Stimulated activated CD4-positive, alpha-beta T cell treated with anti-CD3 and anti-CD28 coated beads, Interleukin-4, amount 100 ng/mL, for 24 hours (primary cell): ENCODE measurements around the gene AKR7A3.
"Not testable (repeated sequence)": the region's sequence is repeated elsewhere in the genome, so short reads cannot be mapped to it uniquely, and the experiment has no call there.

ENCODE experiments used
- DNase-seq: peaks from one replicate; pipeline ENCODE4 v3.0.0-alpha.2; 2020

The AKR7A3 gene

DNA sequence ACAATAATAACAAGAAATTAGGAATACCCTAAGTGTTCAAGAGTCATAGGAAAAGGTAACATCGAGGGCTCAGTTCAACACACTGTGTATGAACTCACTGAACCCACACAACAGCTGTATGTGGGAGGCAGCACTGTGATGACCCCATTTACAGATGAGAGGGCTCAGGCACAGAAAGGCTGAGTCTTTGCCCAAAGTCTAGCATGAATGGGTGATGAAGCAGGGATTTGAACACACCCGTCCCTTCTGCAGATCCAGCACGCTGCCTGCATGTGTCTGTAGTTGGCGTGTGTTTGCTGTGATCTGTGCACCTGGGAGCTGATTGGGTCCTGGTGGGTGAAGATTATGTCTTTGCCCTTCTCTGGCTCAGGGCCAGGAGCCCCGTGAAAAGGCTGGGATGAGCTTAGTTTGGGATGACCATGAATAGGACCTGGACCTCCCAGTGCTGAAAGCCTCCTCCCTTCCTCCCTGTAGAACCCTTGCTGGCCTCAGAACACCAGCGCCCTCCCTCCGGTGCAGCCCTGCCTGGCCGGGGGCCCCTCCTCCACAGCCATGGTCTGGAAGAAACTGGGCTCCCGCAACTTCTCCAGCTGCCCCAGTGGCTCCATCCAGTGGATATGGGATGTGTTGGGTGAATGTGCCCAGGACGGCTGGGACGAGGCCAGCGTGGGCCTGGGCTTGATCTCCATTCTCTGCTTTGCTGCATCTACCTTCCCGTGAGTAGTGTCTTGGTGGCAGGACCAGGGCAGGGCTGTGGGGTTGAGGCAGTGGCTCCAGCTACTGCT, 28.7 kb upstream of the AKR7A3 start:
- DNase-seq, result no peak

DNA sequence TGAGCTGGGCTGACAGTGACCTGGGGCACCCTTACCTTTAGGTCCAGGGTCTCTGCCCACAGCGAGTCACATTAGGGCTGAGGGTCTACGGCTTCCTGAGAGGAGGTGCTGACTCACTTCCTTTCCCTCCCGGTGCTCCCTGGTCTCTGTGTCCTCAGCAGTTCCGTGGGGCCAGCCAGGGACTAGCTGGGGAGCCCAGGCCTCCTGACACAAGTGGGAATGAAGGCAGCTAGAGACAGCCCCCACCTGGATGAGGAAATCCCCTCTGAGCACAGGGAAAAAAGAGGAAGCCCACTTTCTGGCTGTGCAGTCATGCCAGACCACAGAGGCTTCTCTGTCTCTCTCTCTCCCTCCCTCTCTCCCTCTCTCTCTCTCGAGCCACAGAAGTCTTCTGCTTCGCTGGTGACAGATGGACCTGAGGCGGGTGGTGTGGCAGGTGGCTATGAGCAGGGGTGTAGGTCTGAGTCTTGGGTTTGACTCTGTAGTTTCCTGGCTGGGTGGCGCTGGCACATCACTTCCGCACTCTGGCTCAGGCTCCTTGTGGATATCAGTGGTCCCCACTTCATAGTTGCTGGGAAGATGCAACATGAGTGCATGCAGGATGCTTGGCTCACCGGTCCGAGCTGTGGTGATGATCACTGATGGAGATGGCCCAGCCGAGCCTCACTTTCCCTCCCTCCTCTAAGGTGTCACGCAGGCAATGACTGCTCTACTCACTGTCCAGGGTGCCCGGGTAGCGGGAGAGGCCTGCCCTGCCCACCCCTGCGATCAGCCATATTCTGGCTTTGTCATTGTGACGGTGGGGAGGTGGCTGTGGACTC, 27.0 kb upstream of the AKR7A3 start:
- DNase-seq, result no peak

DNA sequence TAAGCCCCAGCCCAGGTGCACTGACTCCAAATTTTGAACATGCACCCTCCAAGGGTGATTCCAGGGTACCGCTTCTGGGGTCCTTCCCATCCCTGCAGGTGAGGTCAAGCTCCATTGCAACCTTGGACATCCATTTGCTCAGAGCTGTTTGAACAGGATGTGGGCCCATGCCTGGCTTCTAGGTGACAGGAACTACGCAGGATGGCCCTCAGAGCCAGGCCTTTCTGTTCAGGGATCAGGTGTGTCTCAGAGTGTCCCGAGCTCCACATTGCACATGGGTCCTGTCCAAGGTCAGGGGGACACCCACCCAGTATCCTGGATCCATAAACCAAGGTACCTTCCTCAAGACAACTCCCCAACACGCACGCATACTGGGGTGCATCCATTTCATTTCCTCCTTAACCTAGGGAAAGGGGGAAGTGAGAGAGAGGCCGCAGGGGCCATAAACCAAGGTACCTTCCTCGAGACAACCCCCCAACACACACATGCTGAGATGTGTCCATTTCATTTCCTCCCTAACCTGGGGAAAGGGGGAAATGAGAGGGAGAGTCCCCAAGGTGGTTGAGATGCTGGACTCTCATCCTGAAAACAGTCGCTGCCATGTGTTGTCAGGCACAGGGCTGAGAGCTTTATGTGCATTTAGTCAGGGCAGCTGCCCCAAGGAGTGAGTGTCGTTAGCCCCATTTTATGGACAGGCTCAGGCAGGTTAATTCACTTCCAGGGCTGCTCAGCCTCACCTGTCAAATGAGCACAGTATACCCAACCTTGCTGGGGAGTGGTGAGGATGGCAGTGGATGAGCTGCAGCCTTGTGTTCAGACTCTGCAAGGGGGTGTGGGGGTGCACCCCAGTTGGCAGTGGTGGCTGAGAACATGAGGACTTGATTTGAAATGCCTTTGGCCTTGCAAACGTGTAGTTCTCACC, 25.7 kb upstream of the AKR7A3 start:
- DNase-seq, result no peak

DNA sequence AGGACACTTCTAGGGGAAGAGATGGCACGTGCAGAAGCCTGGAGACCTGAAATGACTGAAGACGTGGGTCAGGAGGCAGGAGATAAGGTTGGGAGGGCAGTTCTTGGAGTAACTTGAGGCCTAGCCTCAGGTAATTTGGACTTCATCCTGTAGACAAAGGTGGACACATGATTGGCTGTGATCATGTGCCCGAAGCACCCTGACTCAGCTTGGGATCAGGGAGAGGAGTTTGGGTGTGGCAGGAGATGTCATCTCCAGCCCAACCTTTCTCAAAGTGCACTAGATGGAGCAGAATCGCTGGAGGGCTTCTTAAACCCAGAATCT, 25.0 kb upstream of the AKR7A3 start:
- DNase-seq, result no peak

DNA sequence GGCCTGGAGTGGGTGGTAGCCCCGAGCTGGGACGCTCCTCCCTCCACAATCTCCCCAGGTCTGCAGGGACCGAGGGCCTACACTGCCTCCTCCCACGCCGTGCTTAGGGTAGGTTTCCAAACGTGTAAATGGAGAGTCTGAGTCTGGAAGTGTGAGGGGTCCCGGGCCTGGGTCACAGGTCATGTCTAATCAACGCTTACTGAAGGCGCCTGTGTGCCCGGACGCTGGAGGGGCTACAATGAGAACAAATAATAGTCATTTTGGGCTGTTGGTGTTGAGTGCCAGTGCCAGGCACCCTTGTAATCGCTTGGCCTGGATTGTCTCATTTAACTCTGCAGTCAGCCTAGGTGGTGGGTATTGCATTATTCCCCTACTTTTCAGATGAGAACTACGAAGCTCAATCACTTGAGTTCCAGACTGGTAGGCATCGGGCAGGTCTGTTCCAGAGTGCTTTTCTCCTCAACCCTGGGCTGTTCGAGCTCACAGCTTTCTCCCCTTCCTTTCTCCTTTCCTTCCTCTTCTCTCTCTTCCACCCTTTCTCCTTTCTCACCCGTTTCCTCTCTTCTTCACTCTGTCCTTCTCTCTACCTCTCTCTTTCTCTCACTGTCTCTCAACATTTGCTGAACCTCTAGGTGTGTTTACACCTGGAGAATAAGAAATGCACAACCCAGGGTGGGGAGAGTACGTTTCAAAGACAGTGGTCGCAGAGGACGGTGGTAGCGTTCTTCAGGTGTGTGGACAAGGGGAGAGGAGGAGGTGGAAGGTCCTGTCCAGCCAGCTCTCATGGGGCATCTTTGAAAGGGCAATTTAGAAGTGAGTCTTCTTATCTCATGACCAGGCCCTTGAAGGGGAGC, 24.4 kb upstream of the AKR7A3 start:
- DNase-seq, result peak; percentile 37

DNA sequence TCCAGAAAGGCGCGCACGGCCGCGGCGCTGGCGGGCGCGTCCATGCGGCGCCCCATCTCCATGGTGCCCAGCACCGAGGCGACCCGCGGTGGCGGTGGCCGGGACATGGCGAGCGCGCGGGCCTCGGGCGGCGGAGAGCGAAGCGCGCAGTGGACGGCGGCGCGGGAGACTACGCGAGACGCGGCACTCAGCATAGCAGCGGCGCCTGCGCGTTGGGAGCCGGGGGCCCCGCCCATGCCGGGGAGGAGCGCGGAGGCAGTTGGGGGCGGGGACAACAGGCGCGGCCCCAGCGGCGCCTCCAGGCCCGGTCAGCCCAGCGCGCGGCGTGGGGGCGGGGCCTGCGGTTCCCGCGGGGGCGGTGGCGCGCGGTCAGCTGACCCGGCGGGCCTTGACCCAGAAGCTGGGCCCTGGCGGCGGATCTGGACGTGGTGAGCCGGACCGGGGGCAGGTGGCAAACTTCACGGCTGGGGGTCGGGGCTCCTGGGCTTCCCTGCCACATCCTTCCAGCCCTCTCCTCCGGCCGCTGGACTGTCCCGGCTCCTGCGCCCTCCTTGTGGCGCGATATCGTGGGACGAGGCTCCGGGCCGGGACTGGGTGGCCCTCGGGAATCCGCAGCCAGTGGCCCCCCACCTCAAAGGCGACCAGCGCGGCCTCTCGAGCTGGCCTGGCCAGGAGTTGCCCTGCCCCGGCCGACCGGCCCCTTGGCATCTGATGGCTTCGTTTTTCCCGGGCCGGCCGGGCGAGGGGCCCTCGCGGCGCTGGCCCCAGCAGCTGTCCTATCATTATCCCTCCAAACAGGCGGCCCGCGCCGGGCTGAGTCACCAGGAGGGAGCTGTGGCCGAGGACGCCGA, 23.6 kb upstream of the AKR7A3 start, which contains the start of the genes AKR7A2 and SLC66A1:
Gene AKR7A2, minus strand, starts transcription at position 214 of the 851 bp plus-strand sequence. Its CDS starts 20 bp downstream, at position 194.
Gene SLC66A1, plus strand, starts transcription at position 396 of the 851 bp plus-strand sequence. CDS start 5,352 bp downstream, outside the sequence.
- DNase-seq, result peak; percentile 87

DNA sequence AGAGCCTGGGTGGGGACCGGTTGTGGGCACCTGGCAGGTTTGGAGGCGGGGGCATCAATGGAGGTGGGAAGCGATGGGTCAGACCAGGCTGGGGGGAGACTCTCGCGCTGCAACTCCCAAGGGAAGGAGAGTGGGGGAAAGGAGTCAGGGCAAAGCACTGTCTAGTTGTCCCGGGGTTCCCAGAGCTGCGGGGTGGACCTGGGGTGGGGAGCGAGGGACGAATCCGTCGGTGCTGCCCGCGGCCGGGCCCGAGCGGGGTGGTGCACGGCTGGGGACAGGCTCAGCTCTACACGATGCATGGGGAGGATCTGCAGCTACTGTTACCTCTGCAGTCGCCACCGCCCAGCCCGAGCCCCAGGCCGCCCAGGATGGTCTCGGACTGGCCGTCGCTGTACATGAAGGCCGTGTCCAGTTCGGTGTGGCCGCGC, 22.9 kb upstream of the AKR7A3 start:
- no peak for DNase-seq

DNA sequence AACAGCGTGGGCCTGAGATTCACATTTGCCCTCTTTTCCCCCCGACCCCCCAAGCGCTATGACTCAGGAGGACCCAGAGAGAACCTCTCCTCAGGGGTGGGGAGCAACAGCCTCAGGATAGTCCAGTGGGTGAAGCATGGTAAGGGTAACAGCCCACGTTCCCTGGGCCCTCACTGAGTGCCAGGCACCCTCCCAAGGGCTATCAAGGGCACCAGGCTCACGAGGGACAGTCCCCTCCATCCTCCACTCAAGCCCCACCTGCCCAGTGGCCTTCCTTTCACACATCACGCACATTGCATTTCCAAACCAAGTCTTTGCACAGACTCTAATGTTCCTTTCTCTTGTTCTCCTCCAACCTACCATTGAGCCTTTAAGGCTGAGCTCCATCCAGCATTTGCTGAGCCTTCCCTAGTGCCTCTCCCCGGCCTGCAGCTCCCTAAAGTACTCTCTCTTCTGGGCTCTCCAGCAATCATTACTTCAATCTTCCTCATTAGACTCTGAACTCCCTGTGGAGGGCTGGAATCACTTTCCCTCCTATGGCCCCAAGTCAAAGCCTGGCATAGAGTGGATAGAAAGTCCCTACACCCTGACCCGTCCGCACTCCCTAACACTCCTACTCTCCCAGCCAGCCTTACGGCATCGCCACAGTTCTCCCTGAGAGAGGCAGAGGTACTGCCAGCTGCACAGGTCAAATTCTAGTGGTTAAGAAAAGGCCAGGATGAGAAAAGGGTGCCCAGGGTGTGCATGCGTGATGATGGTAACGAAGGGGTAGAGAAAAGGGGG, 22.3 kb upstream of the AKR7A3 start:
- no peak for DNase-seq

DNA sequence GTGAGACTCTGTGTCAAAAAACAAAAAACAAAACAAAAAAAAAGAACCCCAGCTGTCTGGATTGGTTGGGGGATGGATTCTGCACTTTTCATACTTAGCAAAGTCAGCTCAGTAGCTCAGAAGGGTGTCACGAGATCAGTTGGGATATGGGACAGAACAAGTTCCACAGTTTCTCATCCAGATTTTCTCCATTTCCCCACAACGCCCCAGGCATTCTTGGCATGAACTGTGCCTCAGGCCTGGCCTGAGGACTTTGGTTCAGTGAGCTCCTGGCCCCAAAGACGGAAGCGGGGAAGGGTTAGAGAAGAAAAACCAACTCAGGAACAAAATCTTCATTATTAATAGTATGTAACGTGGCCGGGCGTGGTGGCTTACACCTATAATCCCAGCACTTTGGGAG, 21.5 kb upstream of the AKR7A3 start:
- DNase-seq, result no peak

DNA sequence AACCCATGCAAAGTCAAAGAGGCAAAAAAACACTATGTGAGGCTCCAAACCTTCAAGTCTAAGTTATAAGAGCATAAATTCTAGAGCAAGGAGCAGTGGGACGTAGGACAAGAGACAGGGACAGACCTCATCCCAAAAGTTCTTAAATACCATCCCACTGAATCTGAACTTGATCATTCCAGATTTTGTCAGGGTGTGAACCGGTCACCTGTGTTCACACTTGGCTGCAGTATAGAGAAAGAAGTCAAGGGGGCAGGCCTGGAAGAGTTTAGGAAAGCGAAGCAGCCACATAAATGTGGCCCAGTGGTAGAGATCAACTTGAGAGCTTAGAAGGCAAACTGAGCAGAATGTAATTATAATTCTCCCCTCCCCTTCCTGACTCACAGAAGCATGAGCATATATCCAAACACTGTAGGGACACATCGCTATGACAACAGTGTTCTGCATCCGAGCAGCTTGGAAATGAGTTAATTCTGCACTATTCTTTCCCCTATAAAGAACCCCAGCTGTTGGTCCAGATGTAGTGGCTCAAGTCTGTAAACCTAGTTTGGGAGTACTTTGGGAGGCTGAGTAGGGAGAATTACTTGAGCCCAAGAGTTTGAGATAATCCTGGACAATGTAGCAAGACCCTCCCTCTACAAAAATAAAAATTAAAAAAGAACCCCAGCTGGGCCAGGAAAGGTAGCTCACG, 20.7 kb upstream of the AKR7A3 start:
- DNase-seq, result no peak

DNA sequence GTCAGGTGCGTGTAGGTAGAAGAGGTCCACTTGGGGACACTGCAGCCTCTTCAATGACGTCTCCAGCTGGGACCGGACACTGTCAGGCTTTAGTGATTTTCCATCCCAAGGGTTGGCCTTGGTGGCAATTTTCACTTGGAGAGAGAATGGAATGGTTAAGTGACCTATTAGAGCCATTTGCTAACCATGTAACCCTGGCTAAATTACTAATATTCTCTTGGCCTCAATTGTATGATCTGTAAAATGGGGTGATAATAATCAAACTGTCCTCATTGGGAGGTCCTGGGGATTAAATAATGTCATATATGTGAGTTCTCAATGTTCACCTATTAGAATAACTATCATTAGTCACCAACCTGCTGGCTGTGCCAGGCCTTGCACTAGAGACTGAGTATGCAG, 19.9 kb upstream of the AKR7A3 start:
- no peak for DNase-seq

DNA sequence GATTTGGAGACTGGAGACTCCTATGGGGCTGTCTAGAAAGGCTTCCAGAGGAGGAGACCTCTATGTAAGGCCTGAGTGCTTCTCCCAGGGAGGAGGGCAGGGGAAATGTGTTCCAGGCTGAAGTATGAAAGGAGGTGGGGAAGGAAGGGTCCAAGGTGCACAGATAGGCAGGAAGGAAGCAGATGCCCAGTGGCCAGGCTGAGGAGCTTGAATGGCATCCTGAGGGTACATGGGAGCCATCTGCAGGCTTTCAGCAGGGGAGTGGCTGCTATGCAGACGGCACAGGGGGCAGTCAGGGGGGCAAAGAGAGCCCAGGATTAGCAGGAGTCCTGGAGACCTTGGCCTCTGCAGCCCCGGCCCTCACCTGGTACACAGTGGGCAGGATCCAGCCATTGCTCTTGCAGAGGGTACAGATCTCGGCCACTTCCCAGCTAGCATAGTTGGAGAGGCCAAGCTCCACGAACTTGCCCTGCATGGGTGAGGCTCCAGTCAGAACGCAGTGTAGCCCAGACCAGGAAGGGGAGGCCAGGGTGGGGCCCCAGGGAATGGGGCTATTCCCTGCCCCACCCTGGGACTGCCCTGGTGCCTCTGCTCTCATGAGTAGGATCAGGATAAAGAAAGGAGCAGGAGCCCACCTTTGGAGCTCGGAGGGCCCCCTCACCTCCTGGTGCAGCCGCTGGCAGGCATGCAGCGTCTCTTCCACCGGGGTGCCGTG, 19.4 kb upstream of the AKR7A3 start:
- DNase-seq, result no peak

DNA sequence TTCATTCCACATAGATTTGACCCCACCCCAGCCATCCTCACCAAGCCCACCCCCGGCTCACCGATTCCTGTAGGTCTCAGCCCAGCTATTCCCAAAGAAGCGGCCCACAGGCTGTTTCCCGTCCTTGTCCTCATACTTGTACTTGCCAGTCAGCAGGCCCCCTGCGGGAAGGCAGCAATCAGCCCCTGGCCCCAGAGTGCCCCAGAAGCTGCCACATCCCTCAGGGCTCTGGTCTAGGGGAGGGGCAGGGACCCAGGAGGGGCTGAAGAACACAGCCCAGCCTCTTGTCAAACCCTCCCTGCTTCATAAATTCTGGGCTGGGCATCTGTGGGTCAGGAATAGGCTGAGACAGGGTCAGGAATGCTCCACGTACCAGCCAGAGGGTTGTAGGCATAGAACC, 18.4 kb upstream of the AKR7A3 start:
- DNase-seq, result no peak

DNA sequence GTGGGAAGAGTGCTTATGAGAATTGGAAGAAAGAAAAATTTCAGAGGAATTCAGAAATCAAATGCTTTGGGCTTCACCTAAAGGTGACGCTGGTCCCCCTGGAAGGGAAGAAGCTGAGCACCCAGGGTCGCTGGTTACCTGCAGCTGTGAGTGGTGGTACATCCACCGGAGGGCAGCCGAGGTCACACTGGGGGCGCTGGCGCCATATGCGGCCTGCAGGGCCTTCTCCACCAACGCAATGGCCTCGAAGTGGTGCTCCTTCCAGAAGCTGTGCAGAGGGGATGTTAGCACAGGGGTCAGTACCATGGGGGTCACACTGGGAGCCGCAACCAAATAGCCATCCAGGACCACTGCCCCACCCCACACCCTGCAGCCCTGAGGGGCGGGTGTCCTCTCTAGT, 17.3 kb upstream of the AKR7A3 start:
- no peak for DNase-seq

DNA sequence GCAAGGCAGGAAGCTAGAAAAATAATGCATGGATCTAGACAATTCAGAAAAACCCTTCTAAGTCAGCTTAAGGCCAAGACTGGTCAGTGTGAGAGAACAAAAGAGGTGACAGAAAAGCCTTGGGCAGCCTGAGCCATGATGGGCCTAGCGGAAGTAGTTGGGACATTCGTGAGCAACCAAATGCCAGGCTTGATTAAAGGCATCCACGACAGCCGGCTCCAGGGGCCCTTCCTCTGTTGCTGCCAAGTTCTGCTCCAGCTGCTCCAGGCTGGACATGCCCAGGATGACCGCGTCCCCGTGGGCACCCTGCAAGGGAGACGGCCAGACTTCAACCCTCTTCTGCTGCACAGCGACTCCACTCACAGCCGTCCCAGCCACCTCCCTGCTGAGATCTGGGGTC, 15.5 kb upstream of the AKR7A3 start:
- not testable (repeated sequence) for DNase-seq

DNA sequence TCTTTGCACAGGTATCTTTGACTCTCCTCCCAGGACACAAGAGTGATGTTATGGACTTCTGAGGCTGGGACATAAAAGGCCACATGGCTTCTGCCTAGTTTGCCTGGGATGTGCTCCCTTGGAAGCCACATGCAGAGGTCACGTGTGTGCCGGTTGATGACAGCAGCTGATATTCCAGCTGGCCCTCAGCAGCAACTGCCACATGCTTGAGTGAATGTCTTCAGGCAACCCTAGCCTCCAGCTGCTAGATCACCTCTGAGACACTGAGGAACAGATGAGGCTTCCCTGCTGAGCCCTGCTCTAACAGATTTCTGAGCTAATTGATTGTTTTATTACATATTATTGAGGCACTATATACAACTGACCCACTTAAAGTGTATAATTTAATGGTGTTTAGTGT, 11.6 kb upstream of the AKR7A3 start:
- DNase-seq, result no peak

DNA sequence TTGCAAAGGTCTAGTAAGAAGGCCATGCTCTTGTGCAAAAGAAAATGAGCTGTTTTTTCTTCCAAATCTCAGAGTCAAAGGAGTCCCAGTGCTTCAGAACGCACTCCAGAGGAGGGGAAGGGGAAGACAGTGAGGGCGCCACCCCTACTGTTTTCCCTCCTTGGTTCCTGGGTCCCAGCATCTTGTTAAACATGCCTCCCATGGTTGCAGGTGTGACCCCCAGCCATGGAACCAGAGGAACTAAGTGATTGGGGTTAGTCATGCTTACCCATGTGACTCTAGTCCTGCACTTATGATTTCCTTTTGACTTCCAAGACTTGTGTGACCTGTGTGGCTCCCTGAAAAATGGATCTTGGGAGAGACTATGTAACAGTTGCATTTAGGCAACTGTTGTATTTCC, 6.1 kb upstream of the AKR7A3 start:
- no peak for DNase-seq

DNA sequence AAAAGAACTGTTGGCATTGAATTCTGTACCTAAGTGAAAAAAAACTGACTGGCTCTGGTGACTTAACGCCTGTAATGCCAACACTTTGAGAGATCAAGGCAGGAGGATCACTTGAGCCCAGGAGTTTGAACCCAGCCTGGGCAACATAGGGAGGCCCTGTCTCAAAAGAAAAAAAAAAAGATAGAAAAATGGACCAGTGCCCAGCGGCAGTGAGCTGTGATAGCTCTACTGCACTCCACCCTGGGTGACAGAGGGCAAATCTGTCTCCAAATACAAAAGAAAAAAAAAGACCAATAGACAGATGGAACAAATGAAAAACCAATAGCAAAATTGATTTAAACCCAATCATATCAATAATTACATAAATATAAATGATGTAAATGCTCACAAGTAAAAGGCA, 674 bp upstream of the AKR7A3 start:
- no peak for DNase-seq
